K562 (cell line): ENCODE data around the gene FAM20C. TPM values are rescaled to one million over a fixed set of nuclear protein-coding genes. Genes with fewer than 3 reads are reported as not detected.
A peak's percentile ranks its signal among the peaks of the same experiment; 100 is the strongest.

Source experiments
- ATAC-seq: fragments of 200-7000 bp; cut with Tn5 transposase; 3 replicates; pipeline ENCODE4 v1.9.1; 2020; ENCODE audit warnings: moderate library complexity
- BruUV-seq: library from RNA; stranded (reverse); fragments of 400-500 nt; replicated peaks from 2 replicates; lab custom pipeline; 2021; lab: Mats Ljungman, UMichigan
- CTCF ChIA-PET: fragments of 300-600 bp; formaldehyde crosslinking; extraction: SDS; loops from one replicate; lab custom pipeline; 2021; ENCODE audit warnings: low intra/inter-chr PET ratio; lab: Yijun Ruan, JAX
- POLR2A ChIA-PET: fragments of 300-600, 350-650 bp; sonication (Branson Sonifier 250); formaldehyde crosslinking; extraction: SDS; loops from one replicate; lab custom pipeline; 2021; ENCODE audit warnings: antibody characterized with exemption, inconsistent platforms; lab: Yijun Ruan, JAX
- DNase-seq, 4 experiments: peaks; one replicate each; pipeline versions ENCODE4 v3.0.0 to v3.0.0-alpha.2; 2011 to 2018; ENCODE audit warnings: low spot score in 3 of 4, mixed read lengths in 3 of 4; ENCODE audit errors: extremely low read depth in 1 of 4
- FAIRE-seq: peaks from 2 replicates; lab custom pipeline; 2011; peaks lifted over from hg19 to GRCh38; lab: Jason Lieb, UNC
- H2AFZ ChIP-seq: 2 replicates; pipeline ENCODE4 v1.6.0; 2011; ENCODE audit warnings: low read depth, low read length, control low read depth, inconsistent platforms
- H3K27ac ChIP-seq: fragments of 200-600 bp; 3 replicates; pipeline ENCODE4 v1.8.0; 2011; ENCODE audit warnings: low read depth, mild to moderate bottlenecking, control low read depth, inconsistent platforms, low read length, moderate library complexity, mixed read lengths; ENCODE audit errors: extremely low read depth
- H3K27me3 ChIP-seq, 2 experiments: fragments of 300-600 bp in 1 of 2; 2 replicates in 1 of 2; 3 replicates in 1 of 2; pipeline versions ENCODE4 v1.6.0 to v1.8.0; 2011; ENCODE audit warnings: inconsistent platforms in 2 of 2, low read length in 2 of 2, mild to moderate bottlenecking in 1 of 2, mixed read lengths in 1 of 2, moderate library complexity in 1 of 2; ENCODE audit not compliant: control insufficient read depth in 2 of 2, insufficient read depth in 2 of 2
- H3K36me3 ChIP-seq: fragments of 300-600 bp; 3 replicates; pipeline ENCODE4 v1.8.0; 2011; ENCODE audit warnings: mild to moderate bottlenecking, low read length, inconsistent platforms; ENCODE audit not compliant: control insufficient read depth, insufficient read depth
- H3K4me1 ChIP-seq, 2 experiments: fragments of 200-600 bp in 1 of 2; replicated peaks in 1 of 2; 2 replicates in 1 of 2; 3 replicates in 1 of 2; pipeline versions ENCODE4 v1.5.1 to v1.8.0; 2011; ENCODE audit warnings: inconsistent platforms in 2 of 2, low read length in 2 of 2, mild to moderate bottlenecking in 1 of 2, mixed read lengths in 1 of 2, moderate library complexity in 1 of 2; ENCODE audit not compliant: control insufficient read depth in 2 of 2, insufficient read depth in 2 of 2
- H3K4me2 ChIP-seq: 2 replicates; pipeline ENCODE4 v1.6.1; 2011; ENCODE audit warnings: low read length, control low read depth, inconsistent platforms, mixed read lengths; ENCODE audit not compliant: insufficient read depth
- H3K4me3 ChIP-seq: fragments of 200-600 bp; sonication (generic), shearing (Covaris generic); 2 replicates; pipeline ENCODE4 v1.5.1; 2016; ENCODE audit warnings: control low read depth, inconsistent platforms
- H3K79me2 ChIP-seq: fragments of 200-600 bp; 3 replicates; pipeline ENCODE4 v1.8.0; 2011; ENCODE audit warnings: low read length, inconsistent platforms; ENCODE audit not compliant: control insufficient read depth, insufficient read depth
- H3K9ac ChIP-seq, 2 experiments: 2 replicates each; pipeline versions ENCODE4 v1.6.0 to v1.6.1; 2011; ENCODE audit warnings: low read depth in 2 of 2, low read length in 2 of 2, control low read depth in 1 of 2, inconsistent platforms in 1 of 2, mild to moderate bottlenecking in 1 of 2, mixed read lengths in 1 of 2; ENCODE audit not compliant: insufficient read depth in 1 of 2
- H3K9me1 ChIP-seq: one replicate; pipeline ENCODE4 v1.6.0; 2011; ENCODE audit warnings: inconsistent platforms, mild to moderate bottlenecking, low read length, moderate library complexity; ENCODE audit not compliant: control insufficient read depth, insufficient read depth
- H3K9me3 ChIP-seq: replicated peaks from 2 replicates; pipeline ENCODE4 v1.5.1; 2011; ENCODE audit warnings: low read depth, low read length, inconsistent platforms; ENCODE audit not compliant: control insufficient read depth, insufficient read depth
- H4K20me1 ChIP-seq: replicated peaks from 2 replicates; pipeline ENCODE4 v1.6.1; 2011; ENCODE audit warnings: low read length, inconsistent platforms, mixed read lengths; ENCODE audit not compliant: control insufficient read depth, insufficient read depth
- RCOR1 ChIP-seq, 2 experiments: IDR thresholded peaks; 2 replicates each; pipeline ENCODE4 v1.6.1; 2012; ENCODE audit warnings: low read depth in 2 of 2, low read length in 2 of 2, borderline replicate concordance in 1 of 2, improper control_type of control experiment in 1 of 2
- USF1 ChIP-seq: sonication (generic); formaldehyde crosslinking; IDR thresholded peaks from 2 replicates; pipeline ENCODE4 v1.9.0; 2022; ENCODE audit warnings: mild to moderate bottlenecking, missing genetic modification reagents
- WGBS: fragments of 100-300 bp; shearing (Covaris generic); methylation state at CpG from one replicate; pipeline ENCODE4 v1.1.6; 2016; ENCODE audit warnings: low coverage, mixed read lengths; ENCODE audit not compliant: insufficient coverage; ENCODE audit errors: missing lambda C conversion rate; 5-methylcytosine and 5-hydroxymethylcytosine counted together
- in situ Hi-C: fragments of 300-500 bp; cut with MboI; formaldehyde crosslinking; loops from 4 replicates; pipeline ENCODE4 v1.15.0; 2018; ENCODE audit warnings: inconsistent platforms, mixed read lengths
- intact Hi-C: fragments of 100-400 bp; cut with micrococcal nuclease; formaldehyde crosslinking; loops from 2 replicates; pipeline ENCODE4 v1.14.2; 2022
- polyA plus RNA-seq, 8 experiments: library from polyadenylated mRNA; depleted of rRNA in 4 of 8; stranded (reverse) in 5 of 8; unstranded in 3 of 8; fragments of >200 nt; fragmentation: Nextera tagmentation in 2 of 8; fragmentation: Illumina TruSeq in 1 of 8; extraction: Ambion mirVana in 2 of 8; extraction: Trizol in 1 of 8; gene quantifications; 2 replicates each; pipeline versions ENCODE4 v1.2.1 to v1.2.3, GENCODE V29; 2011 to 2014; ENCODE audit warnings: inconsistent platforms in 1 of 8, missing spikeins in 1 of 8
- total RNA-seq, 7 experiments: library from RNA; depleted of rRNA in 6 of 7; stranded (reverse); fragments of >200 nt in 6 of 7; fragmentation: Illumina TruSeq in 2 of 7; extraction: Trizol in 2 of 7; gene quantifications; 2 replicates each; pipeline versions ENCODE4 v1.2.1 to v1.2.3, GENCODE V29; 2011 to 2021; ENCODE audit warnings: low replicate concordance in 1 of 7
- TF ChIP-seq, protein P1 (sequence below): sonication (generic); IDR thresholded peaks from 2 replicates; pipeline ENCODE4 v1.6.1; 2016

The FAM20C gene
- total and polyA plus RNA-seq, 9 of the 15 experiments (the other 6 are each of a cell fraction or from before 2014, with no cell fraction given) = 0.09 TPM; not detected in 8

DNA sequence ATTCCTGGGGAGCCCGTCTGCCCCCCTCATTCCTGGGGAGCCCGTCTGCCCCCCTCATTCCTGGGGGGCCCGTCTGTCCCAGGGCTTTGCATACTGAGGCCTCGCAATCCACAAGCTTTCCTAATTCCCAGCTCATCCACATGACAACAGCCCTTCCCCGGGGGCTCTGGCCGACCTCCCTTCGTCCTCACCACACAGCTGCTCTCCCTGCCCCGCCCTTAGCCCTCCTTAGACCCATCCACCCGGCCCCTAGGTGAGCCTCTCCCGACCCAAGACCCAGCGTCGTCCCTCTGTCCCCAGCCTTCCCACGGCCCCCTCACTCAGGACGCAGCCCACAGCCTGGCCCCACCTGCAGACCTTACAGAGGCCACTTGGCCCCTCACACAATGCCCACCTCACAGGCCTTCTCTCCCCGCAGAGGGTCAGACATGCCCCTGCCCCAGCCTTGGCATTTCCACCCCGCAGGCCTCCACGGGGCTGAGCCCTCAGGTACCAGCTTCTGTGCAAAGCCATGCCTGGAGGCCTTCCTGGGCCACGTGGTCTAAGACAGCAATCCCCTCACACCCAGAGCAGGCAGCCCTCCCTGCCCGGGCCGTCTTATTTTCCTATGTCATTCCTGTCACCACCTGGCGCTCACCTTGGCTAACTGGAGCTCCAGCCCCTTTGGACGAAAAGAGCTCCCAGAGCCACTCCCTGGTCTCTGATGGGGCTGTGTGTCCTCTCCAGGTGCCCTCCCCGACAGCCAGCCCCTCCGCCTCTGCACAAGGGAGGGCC, 3.5 kb upstream of the FAM20C start:
- Histone ChIP-seq H3K27me3 (peaks cover 60 to 84% of the 10 kb centered on the region in 2 experiments), H3K27ac (no peak overlapping the region), H3K4me3 (no peak overlapping the region), H3K79me2 (no peaks in the 10 kb centered on the region), H3K9me3 (no peaks in the 10 kb centered on the region; the same call in 1 of the 2 replicates), H3K36me3 (no peaks in the 10 kb centered on the region), H3K4me2 (no peak overlapping the region), H2AFZ (no peak overlapping the region), H3K9ac (no peak overlapping the region; a peak in 1 of 4 replicates), H3K9me1 (peaks cover 3% of the 10 kb centered on the region), H4K20me1 (peaks cover 14% of the 10 kb centered on the region; the same call in 1 of the 2 replicates), H3K4me1 (peaks cover 0 to 56% of the 10 kb centered on the region in 2 experiments; a peak in 3 of 5 replicates)
- intact Hi-C loops (no loop called here), in situ Hi-C loops (no loop called here)
- FAIRE-seq (no peak), DNase-seq (no peak), ATAC-seq (no peak; the same call in 2 of the 3 replicates)
- ChIA-PET POLR2A (interaction anchor here (0.6 to 1.5 kb wide), 3 partner anchors 10 to 18 kb away, joined by 3 to 6 read pairs (median 3); no protein-coding TSS in a partner anchor), CTCF (no interaction called here)
- TF ChIP-seq, protein P1, sequence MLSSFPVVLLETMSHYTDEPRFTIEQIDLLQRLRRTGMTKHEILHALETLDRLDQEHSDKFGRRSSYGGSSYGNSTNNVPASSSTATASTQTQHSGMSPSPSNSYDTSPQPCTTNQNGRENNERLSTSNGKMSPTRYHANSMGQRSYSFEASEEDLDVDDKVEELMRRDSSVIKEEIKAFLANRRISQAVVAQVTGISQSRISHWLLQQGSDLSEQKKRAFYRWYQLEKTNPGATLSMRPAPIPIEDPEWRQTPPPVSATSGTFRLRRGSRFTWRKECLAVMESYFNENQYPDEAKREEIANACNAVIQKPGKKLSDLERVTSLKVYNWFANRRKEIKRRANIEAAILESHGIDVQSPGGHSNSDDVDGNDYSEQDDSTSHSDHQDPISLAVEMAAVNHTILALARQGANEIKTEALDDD = no peak
- no peak for TF ChIP-seq RCOR1 (IDR thresholded peaks at IDR 0.05; ENCODE audit: borderline replicate concordance in 1 of 2, low read depth in 2 of 2, low read length in 2 of 2)
- TF ChIP-seq USF1 (CRISPR knock-in tag) = peak; percentile 47
- WGBS = 8% methylated on average over 24 of the region's 24 CpGs
- BruUV-seq = no TSS peak
